Dedifferentiated amniotic fluid mesenchymal stem cell (primary cell): ENCODE data around the gene PNPLA8.

Source experiments
- DNase-seq: peaks from one replicate; pipeline ENCODE4 v3.0.0-alpha.2; 2016; ENCODE audit errors: extremely low spot score

The PNPLA8 gene

DNA sequence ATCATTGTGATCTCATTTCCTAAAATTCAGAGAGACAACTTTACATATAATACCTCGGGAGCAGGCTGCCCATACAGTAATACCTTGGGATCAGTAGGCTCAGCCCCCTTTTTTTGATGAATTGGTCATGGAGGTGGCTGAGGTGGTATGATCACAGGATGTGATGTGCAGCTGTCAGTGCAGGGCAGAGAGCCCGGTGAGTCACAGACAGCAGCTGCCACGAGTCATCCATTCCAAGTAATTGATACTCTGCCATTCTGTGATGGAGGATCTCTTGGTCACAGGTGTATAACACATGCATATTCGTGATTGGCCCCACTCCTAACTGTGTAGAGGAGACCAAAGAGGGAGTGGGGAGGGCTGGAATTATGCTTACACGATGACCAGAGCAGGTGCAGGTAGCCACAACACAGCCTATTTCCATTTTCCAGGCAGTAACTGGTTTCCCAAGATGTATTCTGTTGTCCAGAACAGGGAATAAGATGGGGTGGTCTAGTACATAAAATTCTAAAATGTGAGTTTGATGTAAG is 83.8 kb downstream of the PNPLA8 start:
- DNase-seq = no peak

DNA sequence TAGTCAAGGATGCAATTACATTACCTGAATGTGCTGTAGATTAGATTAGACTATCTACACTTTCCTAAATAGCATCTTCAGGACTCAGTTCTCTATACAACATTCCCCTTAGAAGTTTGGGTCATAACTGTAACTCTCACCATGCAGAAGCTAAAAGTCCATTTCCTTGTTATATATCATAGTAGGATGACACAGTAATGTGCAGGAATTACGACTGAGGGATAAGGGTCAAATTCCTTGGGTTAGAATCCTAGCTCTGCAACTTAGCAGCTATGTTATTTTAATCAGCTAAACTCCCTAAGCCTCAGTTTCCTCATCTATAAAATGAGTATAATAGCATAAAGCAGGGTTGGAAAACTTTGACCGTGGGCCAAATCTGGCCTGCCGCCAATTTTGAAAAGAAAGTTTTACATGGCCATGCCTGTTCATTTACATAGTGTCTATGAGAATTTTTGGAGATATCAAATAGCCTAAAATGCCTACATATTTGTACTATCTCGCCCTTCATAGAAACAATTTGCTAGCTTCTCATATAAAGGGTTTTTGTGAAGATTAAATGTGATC is 84.5 kb downstream of the PNPLA8 start:
- no peak for DNase-seq

DNA sequence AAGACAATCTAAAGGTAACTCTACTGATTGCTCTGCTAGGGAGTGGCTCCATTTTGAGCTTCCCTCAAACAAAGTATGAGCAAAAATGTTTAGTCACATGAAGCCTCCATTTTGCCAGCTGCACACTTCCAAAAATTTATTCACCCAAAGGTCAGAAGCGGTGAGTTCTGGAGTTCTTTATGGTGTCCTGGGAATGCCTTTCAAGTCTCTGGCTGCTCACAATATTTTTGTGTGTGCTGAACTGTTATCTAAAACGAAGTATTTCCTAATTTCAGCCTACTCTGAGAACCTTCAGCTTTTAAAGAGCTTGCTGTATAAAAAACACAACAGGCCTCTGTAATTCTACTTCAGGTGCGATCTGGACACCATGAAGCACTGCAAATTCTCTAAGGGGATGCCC is 85.3 kb downstream of the PNPLA8 start:
- DNase-seq = no peak

DNA sequence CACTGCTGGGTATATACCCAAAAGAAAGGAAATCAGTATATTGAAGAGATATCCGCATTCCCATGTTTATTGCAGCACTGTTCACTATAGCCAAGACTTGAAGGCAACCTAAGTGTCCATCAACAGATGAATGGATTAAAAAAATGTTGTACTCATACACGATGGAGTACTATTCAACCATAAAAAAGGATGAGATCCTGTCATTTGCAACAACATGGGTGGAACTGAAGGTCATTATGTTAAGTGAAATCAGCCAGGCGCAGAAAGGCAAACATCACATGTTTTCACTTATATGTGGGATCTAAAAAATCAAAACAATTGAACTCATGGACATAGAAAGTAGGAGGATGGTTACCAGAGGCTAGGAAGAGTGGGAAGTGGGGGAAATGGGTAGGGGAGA is 89.0 kb downstream of the PNPLA8 start:
- DNase-seq = no peak

DNA sequence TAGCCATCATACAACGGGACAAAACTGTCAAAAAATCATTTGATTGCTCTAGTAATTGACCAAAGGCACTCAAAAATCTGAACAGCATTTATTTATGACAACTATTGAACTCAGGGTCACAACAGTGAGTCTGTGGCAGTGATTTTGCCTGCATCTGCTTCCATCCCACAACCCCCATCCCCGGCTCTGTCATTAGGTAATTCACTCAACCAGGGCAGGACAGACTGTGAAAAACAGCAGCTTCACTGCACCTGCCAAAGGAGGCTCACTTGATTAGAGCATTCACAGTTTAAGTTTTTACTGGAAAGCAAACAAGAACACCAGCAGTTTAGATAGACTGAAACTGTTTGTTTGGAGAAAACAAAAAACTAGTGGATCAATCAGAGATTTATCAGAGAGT is 91.9 kb downstream of the PNPLA8 start:
- no peak for DNase-seq

DNA sequence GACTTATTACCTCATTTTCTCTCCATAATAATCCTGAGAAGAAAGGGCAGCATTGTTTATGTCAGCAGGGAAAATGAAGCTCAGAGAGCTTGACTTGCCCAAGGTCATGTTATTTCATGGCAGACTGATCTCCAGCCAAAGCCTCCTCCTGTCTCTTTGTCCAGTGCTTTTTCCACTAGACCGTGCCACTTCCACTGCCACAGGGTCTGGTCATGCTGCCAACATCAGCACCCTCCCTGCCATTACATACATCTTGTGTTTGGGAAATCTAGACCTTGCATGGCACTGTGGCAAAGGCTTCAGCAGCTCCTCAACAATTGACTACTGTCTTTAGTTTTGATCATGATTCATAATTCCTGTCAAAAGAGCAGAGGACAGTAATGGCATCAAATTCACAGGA is 94.8 kb downstream of the PNPLA8 start:
- no peak for DNase-seq

DNA sequence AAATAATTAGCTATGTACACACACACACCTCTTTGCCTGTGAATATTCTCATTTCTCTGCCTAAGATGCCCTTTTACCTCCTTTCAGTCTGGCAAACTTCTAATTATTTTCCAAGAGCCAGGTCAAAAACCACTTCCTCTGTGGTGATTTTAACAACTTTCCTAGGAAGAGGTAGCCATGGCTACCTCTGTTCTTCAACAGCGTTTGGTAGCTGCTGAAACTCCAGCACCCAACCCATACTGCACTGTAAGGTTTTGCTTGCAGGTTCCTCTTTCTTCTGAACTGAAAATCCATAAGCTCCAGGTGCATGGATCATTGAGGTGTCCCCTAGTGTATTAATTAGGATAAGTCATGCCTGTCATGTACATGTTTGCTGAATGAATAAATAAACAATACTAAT is 95.3 kb downstream of the PNPLA8 start:
- no peak for DNase-seq

DNA sequence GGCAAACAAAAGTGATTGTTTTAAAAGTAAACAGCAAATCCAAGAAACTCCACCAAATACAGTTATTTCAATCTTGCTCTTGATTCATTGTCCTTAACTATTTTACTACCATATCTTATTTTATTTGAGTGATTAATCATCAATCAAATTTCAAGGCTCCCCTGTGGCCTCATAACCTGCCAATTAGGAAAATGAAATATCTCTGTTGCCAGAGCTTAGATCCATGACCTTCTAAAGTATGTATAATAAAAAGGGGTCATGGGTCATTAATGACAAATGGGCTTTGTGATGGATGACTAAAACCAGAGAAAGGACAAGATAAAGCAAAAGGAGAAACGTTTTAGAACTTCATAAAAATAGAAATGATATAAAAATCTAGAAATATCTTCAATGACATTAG is 98.2 kb downstream of the PNPLA8 start:
- DNase-seq = no peak

DNA sequence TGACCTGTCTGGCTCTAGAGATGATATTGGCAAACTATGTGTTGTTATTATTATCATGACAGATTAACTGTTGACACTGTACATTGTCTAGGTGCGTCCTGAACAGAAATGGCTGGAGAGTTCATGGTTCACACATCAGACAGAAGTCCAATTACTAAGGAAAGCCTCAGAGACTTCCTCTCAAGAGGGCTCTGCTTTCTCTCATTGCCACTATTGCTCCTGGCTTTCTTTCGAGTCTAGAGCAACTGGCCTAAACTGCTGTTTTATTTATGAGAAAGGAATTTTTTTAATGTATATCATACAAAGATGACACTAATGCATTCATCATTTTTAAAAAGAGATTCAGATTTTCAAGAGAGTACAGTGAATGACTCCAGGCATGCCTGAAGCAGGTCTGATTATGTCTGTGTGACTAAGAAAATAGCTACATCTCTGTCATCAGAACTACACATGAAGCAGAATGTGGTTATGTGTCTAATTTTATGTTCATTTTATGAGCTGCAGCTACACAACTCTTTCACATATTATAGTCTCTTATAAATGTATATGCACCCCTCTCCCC is 100.1 kb downstream of the PNPLA8 start:
- DNase-seq = no peak

DNA sequence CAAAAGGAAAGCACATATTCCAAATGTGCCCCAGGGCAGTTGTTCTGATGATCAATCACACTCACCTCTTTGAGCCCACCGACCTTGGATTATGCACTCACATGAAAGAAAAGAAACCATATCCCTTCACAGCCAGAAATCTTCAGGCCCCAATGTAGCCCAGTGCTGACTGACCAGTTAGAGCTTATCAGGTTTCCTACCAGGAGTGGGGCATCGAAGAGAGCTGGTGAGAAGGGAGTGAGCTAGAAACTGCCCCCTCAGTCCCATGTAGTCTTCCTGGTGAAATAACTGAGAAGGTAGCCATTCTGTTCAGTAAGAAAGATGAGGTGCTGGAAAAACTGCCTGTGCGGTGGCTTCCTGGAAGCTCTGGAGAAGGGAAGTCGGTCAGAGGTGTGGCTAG is 101.9 kb downstream of the PNPLA8 start:
- no peak for DNase-seq

DNA sequence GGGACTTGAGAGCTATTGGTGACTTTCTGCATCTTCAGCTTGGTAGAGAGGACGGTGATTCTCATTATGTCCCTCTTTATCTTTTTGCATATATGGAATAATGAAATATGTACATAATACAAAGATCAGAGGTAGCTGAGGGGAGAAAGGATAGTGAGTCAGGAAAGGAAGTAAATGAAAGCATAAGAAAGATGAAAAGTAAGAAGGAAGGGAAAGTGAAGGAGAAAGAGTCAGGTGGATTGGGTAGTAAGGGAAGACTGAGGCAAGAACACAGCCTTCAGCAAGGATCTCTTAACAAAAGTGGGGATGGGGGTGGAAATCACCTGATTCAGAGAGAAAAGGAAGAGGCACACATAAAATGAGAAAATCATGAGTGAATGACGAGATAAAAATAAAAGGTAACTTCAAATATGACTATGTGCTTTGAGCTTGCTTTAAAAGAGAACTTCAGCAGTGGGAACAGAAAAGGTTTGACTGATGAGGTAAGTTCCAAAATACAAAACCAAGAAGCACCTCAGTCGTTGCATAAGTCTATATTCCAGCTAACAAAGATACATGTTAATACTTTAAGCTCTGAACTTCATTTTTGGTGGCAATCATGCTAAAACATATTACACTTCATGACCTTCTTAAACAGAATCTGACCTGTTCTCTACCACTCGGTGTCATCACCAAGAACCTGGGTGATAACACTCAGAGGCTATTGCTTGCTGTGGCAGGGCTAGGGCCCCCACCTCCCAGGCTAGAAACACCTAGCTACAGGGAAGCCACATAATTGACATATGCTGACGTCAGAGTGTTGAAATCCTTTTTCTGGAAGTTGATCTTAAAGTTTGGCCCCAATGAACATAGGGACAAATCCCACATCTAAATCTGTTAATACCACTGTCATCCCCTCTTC is 102.6 kb downstream of the PNPLA8 start:
- DNase-seq = no peak

DNA sequence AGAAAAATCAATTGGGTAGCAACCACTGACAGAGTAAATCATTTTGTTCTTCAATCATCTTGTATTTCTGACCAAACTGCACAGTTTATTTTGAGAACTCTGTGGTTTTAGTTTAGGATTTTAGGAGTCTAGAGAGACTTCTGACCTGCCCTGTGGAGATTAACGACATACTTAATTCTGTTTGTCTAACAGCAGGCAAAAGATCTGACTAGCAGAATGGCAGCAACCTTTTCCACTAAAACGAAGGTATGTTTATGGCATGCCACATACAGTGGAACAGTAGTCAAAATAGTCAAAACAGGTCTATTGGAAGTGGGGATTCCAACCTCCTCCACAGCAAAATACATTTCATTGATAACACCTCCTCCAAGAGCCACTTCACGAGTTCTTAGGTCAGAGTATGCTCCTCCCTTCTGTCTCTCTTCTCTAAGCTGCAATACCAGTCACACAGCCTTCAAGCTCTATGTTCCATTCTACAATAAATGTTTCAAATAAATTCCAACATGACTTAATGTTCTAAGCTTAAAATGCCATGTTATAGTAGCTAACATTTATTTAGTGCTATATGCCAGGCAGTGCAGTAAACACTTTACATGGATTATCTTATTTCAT is 104.1 kb downstream of the PNPLA8 start:
- DNase-seq = no peak
